NCI-H146 (cell line): Measurements from ENCODE around the gene SYT2.
"Not testable (repeated sequence)": the region's sequence is repeated elsewhere in the genome, so short reads cannot be mapped to it uniquely, and the experiment has no call there.

ENCODE experiments used
- DNase-seq: peaks from one replicate; lab custom pipeline; 2025; lab: John Stamatoyannopoulos, UW

SYT2 gene

DNA sequence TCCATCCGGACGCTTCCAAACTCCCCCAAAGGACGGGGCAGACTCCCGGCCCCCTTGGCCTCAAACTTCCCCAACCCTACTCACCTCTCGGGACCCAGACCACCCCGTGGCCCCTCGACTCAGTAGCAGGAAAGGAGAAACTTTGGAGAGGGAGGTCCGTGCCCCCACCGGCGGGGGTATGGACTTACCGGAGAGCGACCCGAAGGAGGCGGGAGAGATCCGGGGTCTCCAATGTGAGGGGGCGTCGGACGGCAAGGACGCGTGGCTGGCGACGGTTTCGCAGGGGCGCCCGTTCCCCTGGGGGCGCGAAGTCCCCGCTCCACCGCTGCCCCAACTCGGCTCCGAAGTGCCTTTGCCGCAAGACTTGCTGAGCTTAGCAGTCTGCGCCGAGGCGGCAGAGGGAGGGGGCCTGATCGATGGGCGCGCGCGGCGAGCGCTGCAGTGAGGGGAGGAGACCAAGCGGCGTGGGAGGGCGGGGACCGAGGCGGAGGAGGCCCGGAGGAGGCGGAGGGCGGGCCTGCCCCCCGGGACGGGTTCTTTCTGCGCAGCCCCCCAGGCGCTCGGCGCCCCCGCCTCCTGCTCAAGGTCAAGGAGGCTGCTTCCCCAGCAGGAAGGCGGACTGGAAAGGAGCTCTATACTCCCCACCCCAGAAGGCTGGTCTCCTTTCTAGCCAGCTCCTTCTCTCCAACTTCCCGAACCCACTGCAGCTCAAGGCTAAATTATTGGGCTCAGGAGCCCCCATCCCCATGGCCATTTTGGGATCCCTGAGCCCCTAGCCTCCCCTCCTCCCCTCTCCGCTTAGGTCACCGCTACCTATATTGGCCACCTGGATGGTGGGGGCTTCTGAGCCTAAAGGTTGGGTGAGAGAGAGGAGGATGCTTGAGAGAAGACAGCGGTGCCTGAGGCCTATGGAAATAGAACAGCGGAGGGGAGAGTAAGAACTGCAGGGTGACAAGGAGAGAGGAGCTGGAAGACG lies at the start of gene SYT2:
Gene SYT2, minus strand, starts transcription at position 385 of the 976 bp plus-strand sequence. CDS start 104,682 bp downstream, outside the sequence.
- peak; percentile 77 for DNase-seq

- DNase-seq = no peak
Measured at GRCh38 chr1:202756391-202756790, 46.1 kb upstream of the SYT2 start.

GRCh38 chr1:202754293-202754692 lies 44.0 kb upstream of the SYT2 start:
- DNase-seq = no peak

- DNase-seq = no peak
Measured at GRCh38 chr1:202752774-202753173, 42.5 kb upstream of the SYT2 start.

- no peak for DNase-seq
Measured at GRCh38 chr1:202750761-202751160, 40.5 kb upstream of the SYT2 start.

- DNase-seq = no peak
Measured at GRCh38 chr1:202750024-202750423, 39.8 kb upstream of the SYT2 start.

DNA sequence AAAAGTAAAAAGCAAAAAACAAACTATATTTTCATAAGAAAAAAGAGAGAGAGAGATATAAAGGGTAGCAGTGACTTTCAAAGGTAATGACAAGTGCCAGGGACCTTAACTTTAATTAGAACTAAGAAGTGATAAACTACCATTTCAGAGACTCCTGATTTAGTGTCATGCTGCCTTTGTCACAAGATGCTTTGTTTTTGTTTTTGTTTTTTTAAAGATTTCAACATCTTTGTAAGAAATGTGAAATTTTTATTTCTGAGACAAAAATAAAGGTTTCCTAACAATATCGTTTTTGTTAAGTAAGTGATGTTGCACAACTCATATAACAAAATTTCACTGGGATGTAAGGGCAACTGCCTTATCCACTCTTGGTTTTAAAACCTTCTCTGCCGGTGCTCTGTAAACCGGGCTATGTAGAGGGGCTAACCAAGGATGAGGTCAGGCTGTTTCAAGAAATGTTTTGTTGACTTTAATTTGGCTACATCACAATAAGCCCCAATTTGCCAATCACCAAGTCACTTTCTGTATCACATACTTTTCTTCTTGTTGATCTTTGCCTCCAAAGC lies 35.2 kb upstream of the SYT2 start:
- no peak for DNase-seq

DNA sequence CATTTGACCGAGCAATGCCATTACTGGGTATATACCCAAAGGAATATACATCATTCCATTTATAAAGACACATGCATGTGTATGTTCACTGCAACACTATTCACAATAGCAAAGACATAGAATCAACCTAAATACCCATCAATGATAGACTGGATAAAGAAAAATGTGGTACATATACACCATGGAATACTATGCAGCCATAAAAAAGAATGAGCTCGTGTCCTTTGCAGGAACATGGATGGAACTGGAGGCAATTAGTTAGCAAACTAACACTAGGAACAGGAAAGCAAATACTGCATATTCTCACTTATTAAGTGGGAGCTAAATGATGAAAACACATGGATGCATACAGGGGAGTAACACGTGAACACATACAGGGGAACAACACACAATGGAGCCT lies 34.5 kb upstream of the SYT2 start:
- DNase-seq = not testable (repeated sequence)

DNA sequence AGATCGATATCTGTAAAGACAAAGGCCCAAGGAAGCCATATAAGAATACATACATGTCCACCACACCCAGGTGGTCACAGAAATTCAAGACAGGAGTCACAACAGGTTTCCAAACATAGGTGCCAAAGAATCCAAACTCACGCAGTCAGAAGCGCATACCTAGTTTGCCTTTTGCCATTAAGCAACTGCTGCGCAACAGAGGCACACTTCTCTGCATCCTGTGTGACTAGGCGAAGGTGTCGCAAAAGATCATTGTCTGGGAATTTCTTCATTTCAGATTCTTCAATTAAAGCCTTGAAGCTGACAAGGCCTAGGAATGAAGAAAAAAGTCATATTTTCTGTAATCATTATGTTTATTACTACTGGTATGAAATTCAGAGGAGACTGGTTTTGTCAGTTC lies 32.2 kb upstream of the SYT2 start:
- no peak for DNase-seq

DNA sequence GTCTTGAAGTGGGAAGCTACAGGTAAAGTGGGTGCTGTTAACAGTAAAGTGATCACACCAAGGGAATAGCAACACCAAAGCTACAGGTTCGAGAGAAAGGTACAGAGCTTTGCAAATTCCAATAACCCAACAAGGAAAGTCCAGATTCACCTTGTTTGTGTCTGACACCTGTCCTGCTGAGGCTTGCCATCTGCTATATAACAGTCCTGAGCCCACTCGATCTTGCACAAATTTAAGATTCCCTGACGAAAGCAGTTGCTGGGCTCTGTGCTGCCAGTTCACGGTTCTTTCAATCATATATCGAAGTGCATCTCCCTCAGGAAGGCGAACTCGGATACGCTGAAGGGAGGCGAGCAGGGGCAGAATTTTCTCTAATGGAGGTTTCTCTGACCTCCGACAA lies 23.0 kb upstream of the SYT2 start:
- DNase-seq = no peak

GRCh38 chr1:202728951-202729350 lies 18.7 kb upstream of the SYT2 start:
- DNase-seq = no peak

DNA sequence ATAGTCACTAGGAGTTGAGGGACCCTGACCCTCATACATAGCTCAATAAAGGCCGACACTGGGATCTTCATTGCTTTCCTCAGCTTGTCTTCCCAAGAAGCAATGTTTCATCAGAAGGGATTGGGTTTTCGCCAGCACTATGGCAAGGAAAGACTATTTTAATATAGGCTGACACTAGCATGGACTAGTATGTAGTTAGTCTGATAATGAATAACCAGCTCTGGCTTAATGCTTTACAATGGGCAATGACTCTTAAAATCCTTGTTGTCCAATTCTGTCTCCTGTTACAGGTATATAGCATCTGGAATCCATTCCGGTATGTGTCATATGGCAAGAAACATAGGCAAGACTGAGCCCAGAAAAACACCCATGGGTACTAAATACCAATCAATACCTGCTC lies 15.3 kb upstream of the SYT2 start:
- no peak for DNase-seq

DNA sequence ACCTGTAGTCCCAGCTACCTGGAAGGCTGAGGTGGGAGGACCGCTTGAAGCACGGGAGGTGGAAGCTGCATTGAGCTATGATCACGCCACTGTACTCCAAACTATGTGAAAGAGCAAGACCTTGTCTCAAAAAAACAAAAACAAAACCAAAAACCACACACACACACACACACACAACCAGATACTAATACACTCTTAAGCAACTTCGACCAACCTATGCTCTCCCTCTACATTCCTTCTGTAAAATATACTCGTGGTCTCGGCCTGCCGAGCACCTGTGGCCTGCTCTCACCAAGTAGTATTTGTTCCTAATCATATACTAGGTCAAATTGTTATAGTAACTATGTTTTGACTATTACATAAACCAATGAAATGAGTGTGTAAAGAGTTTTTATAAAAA lies 13.5 kb upstream of the SYT2 start:
- DNase-seq = no peak

- DNase-seq = not testable (repeated sequence)
Measured at GRCh38 chr1:202723046-202723445, 12.8 kb upstream of the SYT2 start.

DNA sequence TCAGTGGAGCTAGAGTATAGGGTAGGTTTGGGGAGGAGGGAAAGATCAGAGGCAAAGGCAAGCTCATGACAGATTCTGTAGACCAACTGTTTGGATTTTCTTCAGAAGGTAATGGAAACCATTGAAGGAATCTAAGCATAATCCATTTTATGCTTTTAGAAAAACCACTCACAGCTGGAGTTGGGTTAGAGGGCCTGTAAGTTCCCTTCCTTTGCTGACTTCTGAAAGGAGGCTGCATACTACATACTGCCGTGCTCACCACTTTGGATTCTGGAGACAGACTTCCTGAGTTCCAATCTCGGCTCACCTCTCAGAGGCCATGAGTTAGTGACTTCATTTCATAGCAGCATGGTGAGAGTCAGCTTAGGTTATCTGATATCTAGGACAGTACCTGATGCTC lies 6.4 kb upstream of the SYT2 start:
- no peak for DNase-seq

DNA sequence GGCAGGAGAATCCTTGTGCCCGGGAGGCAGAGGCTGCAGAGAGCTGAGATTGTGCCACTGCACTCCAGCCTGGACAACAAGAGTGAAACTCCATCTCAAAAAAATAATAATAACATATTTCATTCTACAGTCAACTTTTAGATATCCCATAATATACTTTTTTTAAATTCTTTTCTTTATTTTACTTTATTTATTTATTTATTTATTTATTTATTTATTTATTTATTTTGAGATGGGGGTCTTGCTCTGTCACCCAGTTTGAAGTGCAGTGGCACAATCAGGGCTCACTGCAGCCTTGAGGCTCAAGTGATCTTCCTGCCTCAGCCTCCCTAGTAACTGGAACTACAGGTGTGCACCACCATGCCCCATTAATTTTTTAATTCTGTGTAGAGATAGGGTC lies 3.9 kb upstream of the SYT2 start:
- DNase-seq = not testable (repeated sequence)

DNA sequence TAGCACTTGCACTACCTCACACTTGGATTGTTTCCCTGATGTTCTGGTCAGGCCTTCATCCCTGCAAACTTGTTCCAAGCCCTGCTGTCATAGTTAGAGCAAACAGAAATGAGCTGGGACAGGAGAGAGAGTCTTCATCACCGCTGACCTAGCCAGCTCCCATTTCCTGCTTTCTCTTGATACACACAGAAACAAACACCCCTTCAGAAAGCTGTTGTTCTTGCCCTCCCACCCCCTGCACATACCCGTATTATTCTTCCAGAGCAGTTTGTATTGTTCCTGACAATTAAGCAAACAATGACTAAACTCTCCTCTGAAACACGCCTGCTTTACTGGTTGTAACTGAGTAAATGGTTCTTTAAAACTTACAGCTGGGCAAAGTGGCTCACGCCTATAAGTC lies 2.9 kb upstream of the SYT2 start:
- peak; percentile 41 for DNase-seq

DNA sequence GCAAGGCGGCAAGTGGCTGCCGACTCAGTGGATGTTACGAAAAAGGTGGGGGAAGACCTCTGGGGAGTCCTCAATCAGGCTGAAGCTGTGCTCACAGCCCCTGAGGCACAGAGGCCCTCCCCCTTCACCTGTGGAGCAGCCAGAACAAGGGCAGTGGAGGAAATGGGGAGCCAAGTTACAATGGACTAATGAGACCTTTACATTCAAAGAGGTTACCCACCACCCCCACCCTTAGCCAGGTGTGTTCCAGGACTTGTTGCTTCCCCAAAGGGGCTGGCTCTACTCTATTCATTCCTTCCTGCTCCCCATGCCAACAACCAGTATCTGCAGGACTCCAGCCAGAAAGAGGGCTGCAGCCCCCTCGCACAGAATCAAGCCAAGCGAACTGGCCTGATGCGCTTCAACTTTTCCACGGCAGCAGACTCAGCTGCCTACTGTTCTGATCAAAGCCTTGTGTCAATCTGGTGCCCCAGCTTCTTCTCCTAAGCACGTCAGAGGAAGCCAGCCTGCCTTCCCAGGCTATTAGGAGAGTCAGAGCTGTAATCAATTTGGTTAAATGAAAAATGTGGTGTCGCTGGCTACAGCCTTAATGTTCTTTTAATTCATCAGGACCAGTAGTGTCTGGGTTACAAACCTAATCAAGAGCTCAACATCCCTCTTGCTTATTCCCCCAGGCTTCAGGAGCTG lies 1.8 kb upstream of the SYT2 start:
- no peak for DNase-seq

GRCh38 chr1:202709276-202710041 lies 795 bp downstream of the SYT2 start:
- DNase-seq = no peak

DNA sequence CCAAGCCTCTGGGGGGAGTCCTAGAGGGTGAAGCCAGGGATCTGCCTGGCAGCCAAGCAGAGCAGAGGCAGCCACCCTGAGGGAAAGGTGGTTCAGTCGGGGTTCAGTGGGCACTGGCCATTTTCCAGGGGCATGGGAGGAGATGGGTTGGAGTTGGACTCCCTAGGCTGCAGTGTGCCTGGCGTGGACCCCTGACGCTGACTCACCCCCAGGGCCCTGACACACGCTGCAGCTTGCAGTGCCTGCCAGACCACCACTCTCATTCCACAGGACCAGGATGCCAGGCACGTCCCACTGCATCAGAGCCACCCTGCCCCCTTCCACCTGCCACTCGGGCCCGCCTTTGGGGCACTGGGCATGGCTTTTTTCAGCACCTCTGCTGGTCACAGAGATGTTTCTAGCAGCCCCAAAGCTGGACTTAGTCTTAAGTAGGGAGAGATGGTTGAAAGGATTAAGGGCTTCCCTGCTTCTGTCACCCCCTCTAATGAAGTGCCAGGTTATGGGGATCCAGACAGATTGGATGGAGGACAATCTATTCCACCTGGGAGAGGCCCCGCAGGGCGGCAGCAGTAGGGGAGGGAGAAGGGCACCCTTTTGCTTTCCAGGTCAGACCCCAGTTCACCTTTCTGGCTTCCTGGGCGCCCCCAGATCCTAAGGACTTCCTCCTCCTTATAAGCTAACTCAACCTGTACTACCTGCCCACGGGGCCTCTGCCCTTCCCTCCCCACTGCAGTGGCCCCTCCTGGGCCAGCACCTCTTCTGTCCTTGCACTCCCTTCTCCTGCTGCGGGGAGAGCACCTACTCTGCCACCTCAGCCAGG lies 1.6 kb downstream of the SYT2 start:
- DNase-seq = no peak

- DNase-seq = no peak
Measured at GRCh38 chr1:202706851-202707250, 3.4 kb downstream of the SYT2 start.
